GM12892 (cell line): ENCODE measurements around the gene MNS1.

ENCODE experiments used
- POLR2A ChIP-seq: IDR thresholded peaks from 2 replicates; pipeline ENCODE4 v1.6.1; 2011; ENCODE audit warnings: low read depth, low read length, control low read depth
- POLR2AphosphoS5 ChIP-seq: IDR thresholded peaks from 2 replicates; pipeline ENCODE4 v1.6.1; 2011; ENCODE audit warnings: low read depth, low read length, control low read depth
- TAF1 ChIP-seq: IDR thresholded peaks from 2 replicates; pipeline ENCODE4 v1.6.1; 2011; ENCODE audit warnings: low read depth, mild to moderate bottlenecking, control low read depth, low read length, borderline replicate concordance

GRCh38 chr15:56459096-56459495 is 5.8 kb downstream of the MNS1 start:
- TF ChIP-seq TAF1 (no peak), POLR2A (no peak), POLR2AphosphoS5 (no peak)
